Gastroesophageal sphincter (tissue), 4 donors: ENCODE data around the gene EPHB2. TPM values are rescaled to one million over a fixed set of nuclear protein-coding genes. Genes with fewer than 3 reads are reported as not detected.

ENCODE experiments used
- ATAC-seq: fragments of 150-250 bp; one replicate; pipeline ENCODE4 v1.9.1; 2016; ENCODE audit warnings: mild to moderate bottlenecking, moderate library complexity
- H3K27ac ChIP-seq, 4 donors: fragments of 200-600 bp; sonication (generic) in 3 of 4; 1 replicate in 3 of 4; 2 replicates in 1 of 4; pipeline ENCODE4 v1.5.1; 2016 to 2019
- H3K27me3 ChIP-seq: fragments of 200-600 bp; sonication (generic); one replicate; pipeline ENCODE4 v1.5.1; 2019
- H3K36me3 ChIP-seq, 2 donors: fragments of 200-600 bp; sonication (generic); one replicate each; pipeline ENCODE4 v1.5.1; 2019; ENCODE audit warnings: control low read depth in 1 of 2
- H3K4me1 ChIP-seq, 3 donors: fragments of 200-600 bp; sonication (generic); 1 replicate in 2 of 3; 2 replicates in 1 of 3; pipeline ENCODE4 v1.5.1; 2016 to 2019; ENCODE audit warnings: control low read depth in 2 of 3
- H3K4me3 ChIP-seq, 2 donors: fragments of 200-600 bp; sonication (generic); one replicate each; pipeline ENCODE4 v1.5.1; 2019; ENCODE audit warnings: mild to moderate bottlenecking in 1 of 2, moderate library complexity in 1 of 2
- H3K9me3 ChIP-seq, 3 donors: fragments of 200-600 bp; sonication (generic); one replicate each; pipeline ENCODE4 v1.5.1; 2017 to 2019; ENCODE audit warnings: control low read depth in 2 of 3
- CTCF ChIP-seq, 4 experiments: fragments of 200-600 bp in 2 of 4; fragments of 450-650 bp in 2 of 4; sonication (generic) in 1 of 4; IDR thresholded peaks; one replicate each; pipeline ENCODE4 v1.5.1; 2017 to 2019; ENCODE audit warnings: antibody characterized with exemption in 4 of 4, mild to moderate bottlenecking in 2 of 4, moderate library complexity in 2 of 4
- EP300 ChIP-seq: sonication (generic); formaldehyde crosslinking; IDR thresholded peaks from one replicate; pipeline ENCODE4 v1.6.1; 2017; ENCODE audit warnings: antibody characterized with exemption, mild to moderate bottlenecking
- POLR2A ChIP-seq, 2 donors: fragments of 450-650 bp; IDR thresholded peaks; one replicate each; pipeline ENCODE4 v1.6.1; 2017; ENCODE audit warnings: antibody characterized with exemption in 2 of 2, mild to moderate bottlenecking in 2 of 2, moderate library complexity in 1 of 2
- POLR2AphosphoS5 ChIP-seq: sonication (generic); formaldehyde crosslinking; IDR thresholded peaks from one replicate; pipeline ENCODE4 v1.6.1; 2017; ENCODE audit warnings: antibody characterized with exemption
- WGBS, 2 donors: methylation state at CpG; one replicate each; pipeline ENCODE4 v1.1.5; 2018; ENCODE audit warnings: low coverage in 1 of 2; 5-methylcytosine and 5-hydroxymethylcytosine counted together
- total RNA-seq, 4 donors: library from RNA; depleted of rRNA; stranded (reverse); fragments of >200 nt; gene quantifications; one replicate each; pipeline ENCODE4 v1.1.0, GENCODE V29; 2016

Gene EPHB2
- total RNA-seq, 4 donors from 2014 or later = 2.0 to 5.9 (median 2.6) TPM

DNA sequence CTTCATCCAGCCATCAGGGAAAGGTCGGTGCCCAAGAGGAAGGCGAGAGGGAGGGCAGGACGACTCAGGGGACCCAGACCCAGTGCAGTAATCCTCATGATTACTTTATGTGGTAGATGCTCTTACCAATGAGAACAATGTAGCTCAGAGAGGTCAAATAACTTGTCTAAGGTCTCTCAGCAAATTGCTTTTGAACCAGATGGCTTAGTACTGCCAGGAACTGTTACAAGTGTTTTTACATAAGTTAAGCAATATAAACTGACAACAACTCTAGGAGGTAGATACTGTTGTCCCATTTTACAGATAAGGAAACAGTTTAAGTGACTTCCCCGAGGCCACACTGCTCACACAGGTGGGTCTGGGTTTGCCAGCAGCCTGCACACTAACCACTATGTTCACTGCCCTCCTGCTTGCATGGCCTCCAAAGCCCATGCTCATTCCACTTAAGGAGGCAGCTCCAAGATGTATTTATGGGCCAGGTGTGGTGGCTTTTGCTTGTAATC, 150.3 kb downstream of the EPHB2 start:
- no peak for ATAC-seq
- WGBS, 2 donors = 81 to 89% methylated on average over 3 of the region's 4 CpGs
- H3K9me3 ChIP-seq = no peaks in the 10 kb centered on the region
- TF ChIP-seq CTCF (IDR thresholded peaks at IDR 0.05) = no peak
- TF ChIP-seq POLR2AphosphoS5 = no peak
- no peak for TF ChIP-seq POLR2A (IDR thresholded peaks at IDR 0.05)
- TF ChIP-seq EP300 = no peak
- no peaks in the 10 kb centered on the region for H3K36me3 ChIP-seq
- H3K27ac ChIP-seq = no peak overlapping the region
- no peaks in the 10 kb centered on the region for H3K4me1 ChIP-seq
- no peak overlapping the region for H3K4me3 ChIP-seq
- H3K27me3 ChIP-seq = peaks cover 5% of the 10 kb centered on the region

DNA sequence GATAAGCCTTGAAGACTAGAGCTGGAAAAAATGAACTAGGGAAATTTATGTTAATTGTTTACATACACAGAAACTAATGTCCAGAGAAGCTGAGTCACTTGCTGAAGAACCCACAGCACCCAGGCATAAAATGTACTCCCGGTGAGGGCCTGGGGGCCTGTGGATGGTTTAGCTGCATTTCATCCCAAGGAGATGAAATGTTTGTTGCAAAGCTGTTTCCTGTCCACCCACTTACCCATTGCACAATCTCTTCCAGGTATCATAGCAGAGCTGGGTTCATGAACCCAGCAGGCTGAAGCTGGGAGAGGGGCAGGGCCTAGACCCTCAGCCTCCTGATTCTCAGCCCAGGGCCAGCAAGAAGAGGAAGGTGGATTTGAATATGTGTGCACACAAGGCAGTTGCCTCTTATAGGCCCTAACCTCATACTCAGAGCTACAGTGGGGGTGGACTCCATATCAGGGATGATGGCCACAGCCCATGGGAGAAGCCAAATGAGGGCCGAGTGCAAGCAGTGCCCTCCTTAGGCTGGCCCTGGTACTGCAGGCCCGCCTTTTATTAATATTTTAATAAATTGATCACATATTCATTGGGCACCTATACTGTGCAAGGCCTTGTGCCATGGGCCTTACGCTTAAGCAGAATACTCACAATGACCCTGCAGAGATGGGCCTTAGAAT, 151.3 kb downstream of the EPHB2 start:
- Histone ChIP-seq H3K27me3 (peaks cover 5% of the 10 kb centered on the region), H3K27ac (no peak overlapping the region), H3K9me3 (no peaks in the 10 kb centered on the region), H3K4me1 (no peaks in the 10 kb centered on the region), H3K36me3 (no peaks in the 10 kb centered on the region), H3K4me3 (no peak overlapping the region)
- ATAC-seq = peak; percentile 57
- TF ChIP-seq CTCF (IDR thresholded peaks at IDR 0.05) (peak in 3 of 4 experiments; percentile 33 to 60 (median 52)), POLR2AphosphoS5 (no peak), POLR2A (IDR thresholded peaks at IDR 0.05) (no peak)
- 50 to 61% methylated on average over 2 to 3 of the region's 4 CpGs for WGBS, 2 donors

DNA sequence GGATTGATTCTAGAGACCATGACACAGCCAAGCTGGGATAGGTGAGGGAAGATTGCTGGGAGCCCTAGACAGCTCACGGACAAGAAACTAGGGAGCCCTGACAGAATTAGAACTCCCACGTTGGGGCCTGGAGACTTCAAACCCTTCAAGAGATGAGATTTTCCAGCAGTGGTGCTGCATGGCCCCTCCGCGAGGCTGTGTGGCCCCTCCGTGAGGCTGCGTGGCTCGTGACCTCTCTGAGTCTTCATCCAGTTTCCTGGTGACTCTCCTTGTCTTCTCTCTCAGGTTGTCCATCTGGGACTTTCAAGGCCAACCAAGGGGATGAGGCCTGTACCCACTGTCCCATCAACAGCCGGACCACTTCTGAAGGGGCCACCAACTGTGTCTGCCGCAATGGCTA, 152.1 kb downstream of the EPHB2 start:
- no peaks in the 10 kb centered on the region for H3K4me1 ChIP-seq
- no peak for ATAC-seq
- peaks cover 0 to 2% (median 0%) of the 10 kb centered on the region in 3 donors for H3K9me3 ChIP-seq
- TF ChIP-seq POLR2A (IDR thresholded peaks at IDR 0.05) (no peak), POLR2AphosphoS5 (no peak), CTCF (IDR thresholded peaks at IDR 0.05) (no peak), EP300 (no peak)
- no peak overlapping the region for H3K4me3 ChIP-seq
- H3K36me3 ChIP-seq = no peaks in the 10 kb centered on the region
- peaks cover 5% of the 10 kb centered on the region for H3K27me3 ChIP-seq
- 84 to 94% methylated on average over 6 to 7 of the region's 9 CpGs for WGBS, 2 donors
- H3K27ac ChIP-seq = no peak overlapping the region

DNA sequence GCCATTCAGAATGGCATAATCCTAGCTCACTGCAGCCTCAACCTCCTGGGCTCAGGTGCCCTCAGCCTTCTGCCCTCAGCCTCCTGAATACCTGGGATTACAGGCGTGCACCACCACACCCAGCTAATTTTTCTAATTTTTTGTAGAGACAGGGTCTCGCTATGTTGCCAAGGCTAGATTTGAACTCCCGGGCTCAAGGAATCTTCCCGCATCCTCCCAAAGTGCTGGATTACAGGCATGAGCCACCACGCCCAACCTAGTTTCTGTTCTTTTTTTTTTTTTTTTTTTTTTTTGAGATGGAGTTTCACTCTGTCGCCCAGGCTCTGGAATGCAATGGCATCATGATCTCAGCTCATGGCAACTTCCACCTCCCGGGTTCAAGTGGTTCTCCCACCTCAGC, 153.1 kb downstream of the EPHB2 start:
- no peak for TF ChIP-seq POLR2A (IDR thresholded peaks at IDR 0.05)
- TF ChIP-seq POLR2AphosphoS5 = no peak
- no peak for TF ChIP-seq CTCF (IDR thresholded peaks at IDR 0.05)
- TF ChIP-seq EP300 = no peak
- Histone ChIP-seq H3K36me3 (no peaks in the 10 kb centered on the region), H3K27ac (no peak overlapping the region), H3K4me3 (no peak overlapping the region), H3K27me3 (peaks cover 5% of the 10 kb centered on the region), H3K9me3 (peaks cover 0 to 10% (median 0%) of the 10 kb centered on the region in 3 donors), H3K4me1 (no peaks in the 10 kb centered on the region)
- ATAC-seq = no peak
- 88 to 98% methylated on average over 5 of the region's 7 CpGs for WGBS, 2 donors

GRCh38 chr1:22864886-22865285, 154.2 kb downstream of the EPHB2 start:
- Histone ChIP-seq H3K4me3 (no peak overlapping the region), H3K27me3 (peaks cover 8% of the 10 kb centered on the region), H3K36me3 (no peaks in the 10 kb centered on the region), H3K4me1 (no peaks in the 10 kb centered on the region), H3K27ac (no peak overlapping the region), H3K9me3 (peaks cover 0 to 10% (median 0%) of the 10 kb centered on the region in 3 donors)
- ATAC-seq = no peak
- 88 to 91% methylated on average over 5 to 6 of the region's 24 CpGs for WGBS, 2 donors
- TF ChIP-seq EP300 = no peak
- TF ChIP-seq CTCF (IDR thresholded peaks at IDR 0.05) = no peak
- TF ChIP-seq POLR2AphosphoS5 = no peak
- TF ChIP-seq POLR2A (IDR thresholded peaks at IDR 0.05) = no peak
